HepG2 (cell line): Measurements from ENCODE around the gene PCSK1. TPM values are rescaled to one million over a fixed set of nuclear protein-coding genes. Genes with fewer than 3 reads are reported as not detected.
A peak's percentile ranks its signal among the peaks of the same experiment; 100 is the strongest.

ENCODE experiments used
- BHLHE40 ChIP-seq: IDR thresholded peaks from 2 replicates; pipeline ENCODE4 v1.6.1; 2011; ENCODE audit warnings: low read length, improper control_type of control experiment
- BRD4 ChIP-seq: sonication (generic); formaldehyde crosslinking; IDR thresholded peaks from 2 replicates; pipeline ENCODE4 v1.4.0; 2020; ENCODE audit warnings: missing genetic modification reagents
- GATAD1 ChIP-seq: IDR thresholded peaks from 2 replicates; pipeline ENCODE4 v1.6.1; 2016; ENCODE audit warnings: missing genetic modification reagents, missing compliant biosample characterization
- HOXA9 ChIP-seq: sonication (generic); formaldehyde crosslinking; IDR thresholded peaks from 2 replicates; pipeline ENCODE4 v1.8.1; 2022; ENCODE audit warnings: missing genetic modification reagents, mild to moderate bottlenecking, moderate library complexity, borderline replicate concordance
- KLF11 ChIP-seq: IDR thresholded peaks from 2 replicates; pipeline ENCODE4 v1.6.1; 2016; ENCODE audit warnings: missing compliant biosample characterization
- MED1 ChIP-seq: sonication (generic); formaldehyde crosslinking; IDR thresholded peaks from 2 replicates; pipeline ENCODE4 v1.4.0; 2020; ENCODE audit warnings: missing genetic modification reagents
- NFATC3 ChIP-seq: sonication (generic); formaldehyde crosslinking; IDR thresholded peaks from 2 replicates; pipeline ENCODE4 v1.5.1; 2020; ENCODE audit warnings: mild to moderate bottlenecking, missing genetic modification reagents
- ZNF12 ChIP-seq: sonication (generic); formaldehyde crosslinking; IDR thresholded peaks from 2 replicates; pipeline ENCODE4 v1.5.0; 2020; ENCODE audit warnings: missing genetic modification reagents
- ZNF17 ChIP-seq: sonication (generic); formaldehyde crosslinking; IDR thresholded peaks from 2 replicates; pipeline ENCODE4 v1.5.0; 2020; ENCODE audit warnings: mild to moderate bottlenecking, missing genetic modification reagents
- ZNF33B ChIP-seq: sonication (generic); formaldehyde crosslinking; IDR thresholded peaks from 2 replicates; pipeline ENCODE4 v1.5.1; 2020; ENCODE audit warnings: mild to moderate bottlenecking, missing genetic modification reagents
- ZNF484 ChIP-seq: sonication (generic); formaldehyde crosslinking; IDR thresholded peaks from 2 replicates; pipeline ENCODE4 v1.5.1; 2020; ENCODE audit warnings: mild to moderate bottlenecking, low read depth, missing genetic modification reagents, borderline replicate concordance
- ZNF550 ChIP-seq: sonication (generic); formaldehyde crosslinking; IDR thresholded peaks from 2 replicates; pipeline ENCODE4 v1.4.0; 2020; ENCODE audit warnings: mild to moderate bottlenecking, missing genetic modification reagents, borderline replicate concordance
- ZNF724P ChIP-seq: sonication (generic); formaldehyde crosslinking; IDR thresholded peaks from 2 replicates; pipeline ENCODE4 v1.8.0; 2022; ENCODE audit warnings: missing genetic modification reagents, borderline replicate concordance
- ZNF790 ChIP-seq: sonication (generic); formaldehyde crosslinking; IDR thresholded peaks from 2 replicates; pipeline ENCODE4 v1.8.0; 2022; ENCODE audit warnings: missing genetic modification reagents, mild to moderate bottlenecking, borderline replicate concordance
- ZNF878 ChIP-seq: sonication (generic); formaldehyde crosslinking; IDR thresholded peaks from 2 replicates; pipeline ENCODE4 v1.8.1; 2023; ENCODE audit warnings: mild to moderate bottlenecking, missing genetic modification reagents, moderate library complexity
- polyA plus RNA-seq, 8 experiments: library from polyadenylated mRNA; depleted of rRNA in 3 of 8; stranded (reverse) in 7 of 8; unstranded in 1 of 8; fragments of >200 nt; fragmentation: Illumina TruSeq in 4 of 8; extraction: Trizol in 4 of 8; gene quantifications; 2 replicates each; pipeline versions ENCODE4 v1.2.1 to v1.2.3, GENCODE V29; 2011 to 2016; ENCODE audit warnings: low read depth in 4 of 8, missing spikeins in 1 of 8, mixed read lengths in 1 of 8; ENCODE audit not compliant: insufficient read depth in 1 of 8
- total RNA-seq, 5 experiments: library from RNA; depleted of rRNA; stranded (reverse); fragments of >200 nt; fragmentation: Illumina TruSeq; extraction: Trizol; gene quantifications; 2 replicates each; pipeline ENCODE4 v1.2.3, GENCODE V29; 2016; ENCODE audit warnings: low read depth in 1 of 5
- TF ChIP-seq, protein P1 (sequence below), 2 experiments: sonication (generic) in 1 of 2; formaldehyde crosslinking in 1 of 2; IDR thresholded peaks; 2 replicates each; pipeline versions ENCODE4 v1.6.1 to v1.9.0; 2014 to 2022; ENCODE audit warnings: antibody characterized with exemption in 1 of 2, borderline replicate concordance in 1 of 2, inconsistent platforms in 1 of 2, low read depth in 1 of 2, missing genetic modification reagents in 1 of 2
- TF ChIP-seq, protein P2 (sequence below), 2 experiments: fragments of 450-650 bp in 1 of 2; sonication (generic) in 1 of 2; formaldehyde crosslinking; IDR thresholded peaks; 2 replicates each; pipeline versions ENCODE4 v1.5.0 to v1.8.0; 2020 to 2022; ENCODE audit warnings: mild to moderate bottlenecking in 1 of 2, missing genetic modification reagents in 1 of 2
- TF ChIP-seq, protein P3 (sequence below): IDR thresholded peaks from 2 replicates; pipeline ENCODE4 v1.6.1; 2012; ENCODE audit warnings: low read length, improper control_type of control experiment
- TF ChIP-seq, protein P4 (sequence below): sonication (generic); formaldehyde crosslinking; IDR thresholded peaks from 2 replicates; pipeline ENCODE4 v1.4.0; 2020; ENCODE audit warnings: mild to moderate bottlenecking, missing genetic modification reagents

Gene PCSK1
- total and polyA plus RNA-seq, 2 of the 13 experiments (the other 11 are each of a cell fraction or from before 2014, with no cell fraction given): not detected

DNA sequence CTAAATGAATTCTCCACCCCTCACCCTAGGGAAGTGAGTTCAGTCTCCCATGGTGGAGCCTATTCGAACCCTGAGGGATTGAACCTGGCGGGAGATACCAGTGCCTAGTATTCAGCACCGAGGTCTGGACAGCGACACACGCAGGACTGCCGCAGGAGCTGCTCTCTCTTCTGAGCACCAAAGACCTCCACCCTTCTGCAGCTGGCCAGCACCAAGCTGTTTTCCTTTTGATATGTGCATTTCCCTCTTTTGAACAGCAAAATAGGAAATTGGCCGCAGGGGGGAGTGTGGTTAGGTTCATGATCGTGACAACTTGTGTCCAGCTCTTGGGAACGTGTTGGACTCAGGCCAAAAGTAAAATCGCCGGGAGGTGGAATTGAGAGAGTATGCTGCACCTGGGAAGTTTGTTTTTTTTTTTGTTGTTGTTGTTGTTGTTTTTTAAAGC, 1.2 kb upstream of the PCSK1 start (continued):
- TF ChIP-seq, protein P1, sequence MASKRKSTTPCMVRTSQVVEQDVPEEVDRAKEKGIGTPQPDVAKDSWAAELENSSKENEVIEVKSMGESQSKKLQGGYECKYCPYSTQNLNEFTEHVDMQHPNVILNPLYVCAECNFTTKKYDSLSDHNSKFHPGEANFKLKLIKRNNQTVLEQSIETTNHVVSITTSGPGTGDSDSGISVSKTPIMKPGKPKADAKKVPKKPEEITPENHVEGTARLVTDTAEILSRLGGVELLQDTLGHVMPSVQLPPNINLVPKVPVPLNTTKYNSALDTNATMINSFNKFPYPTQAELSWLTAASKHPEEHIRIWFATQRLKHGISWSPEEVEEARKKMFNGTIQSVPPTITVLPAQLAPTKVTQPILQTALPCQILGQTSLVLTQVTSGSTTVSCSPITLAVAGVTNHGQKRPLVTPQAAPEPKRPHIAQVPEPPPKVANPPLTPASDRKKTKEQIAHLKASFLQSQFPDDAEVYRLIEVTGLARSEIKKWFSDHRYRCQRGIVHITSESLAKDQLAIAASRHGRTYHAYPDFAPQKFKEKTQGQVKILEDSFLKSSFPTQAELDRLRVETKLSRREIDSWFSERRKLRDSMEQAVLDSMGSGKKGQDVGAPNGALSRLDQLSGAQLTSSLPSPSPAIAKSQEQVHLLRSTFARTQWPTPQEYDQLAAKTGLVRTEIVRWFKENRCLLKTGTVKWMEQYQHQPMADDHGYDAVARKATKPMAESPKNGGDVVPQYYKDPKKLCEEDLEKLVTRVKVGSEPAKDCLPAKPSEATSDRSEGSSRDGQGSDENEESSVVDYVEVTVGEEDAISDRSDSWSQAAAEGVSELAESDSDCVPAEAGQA (IDR thresholded peaks at IDR 0.05; ENCODE audit: low read depth): no peak
- TF ChIP-seq, protein P1 (CRISPR knock-in tag; IDR thresholded peaks at IDR 0.05; ENCODE audit: borderline replicate concordance): no peak
- TF ChIP-seq ZNF878 (CRISPR knock-in tag): no peak
- no peak for TF ChIP-seq BRD4 (CRISPR knock-in tag)
- TF ChIP-seq BHLHE40: no peak
- TF ChIP-seq MED1: peak; percentile 42; the same call in 1 of the 2 replicates
- no peak for TF ChIP-seq ZNF484 (CRISPR knock-in tag)
- TF ChIP-seq NFATC3 (CRISPR knock-in tag): no peak
- 0 out of 2 replicates have a peak, but pooled peaks have one; percentile 57 for TF ChIP-seq KLF11 (CRISPR knock-in tag)
- no peak for TF ChIP-seq HOXA9 (CRISPR knock-in tag)
- TF ChIP-seq, protein P2, sequence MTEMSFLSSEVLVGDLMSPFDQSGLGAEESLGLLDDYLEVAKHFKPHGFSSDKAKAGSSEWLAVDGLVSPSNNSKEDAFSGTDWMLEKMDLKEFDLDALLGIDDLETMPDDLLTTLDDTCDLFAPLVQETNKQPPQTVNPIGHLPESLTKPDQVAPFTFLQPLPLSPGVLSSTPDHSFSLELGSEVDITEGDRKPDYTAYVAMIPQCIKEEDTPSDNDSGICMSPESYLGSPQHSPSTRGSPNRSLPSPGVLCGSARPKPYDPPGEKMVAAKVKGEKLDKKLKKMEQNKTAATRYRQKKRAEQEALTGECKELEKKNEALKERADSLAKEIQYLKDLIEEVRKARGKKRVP (CRISPR knock-in tag; IDR thresholded peaks at IDR 0.05): no peak
- TF ChIP-seq ZNF17: no peak
- TF ChIP-seq, protein P3, sequence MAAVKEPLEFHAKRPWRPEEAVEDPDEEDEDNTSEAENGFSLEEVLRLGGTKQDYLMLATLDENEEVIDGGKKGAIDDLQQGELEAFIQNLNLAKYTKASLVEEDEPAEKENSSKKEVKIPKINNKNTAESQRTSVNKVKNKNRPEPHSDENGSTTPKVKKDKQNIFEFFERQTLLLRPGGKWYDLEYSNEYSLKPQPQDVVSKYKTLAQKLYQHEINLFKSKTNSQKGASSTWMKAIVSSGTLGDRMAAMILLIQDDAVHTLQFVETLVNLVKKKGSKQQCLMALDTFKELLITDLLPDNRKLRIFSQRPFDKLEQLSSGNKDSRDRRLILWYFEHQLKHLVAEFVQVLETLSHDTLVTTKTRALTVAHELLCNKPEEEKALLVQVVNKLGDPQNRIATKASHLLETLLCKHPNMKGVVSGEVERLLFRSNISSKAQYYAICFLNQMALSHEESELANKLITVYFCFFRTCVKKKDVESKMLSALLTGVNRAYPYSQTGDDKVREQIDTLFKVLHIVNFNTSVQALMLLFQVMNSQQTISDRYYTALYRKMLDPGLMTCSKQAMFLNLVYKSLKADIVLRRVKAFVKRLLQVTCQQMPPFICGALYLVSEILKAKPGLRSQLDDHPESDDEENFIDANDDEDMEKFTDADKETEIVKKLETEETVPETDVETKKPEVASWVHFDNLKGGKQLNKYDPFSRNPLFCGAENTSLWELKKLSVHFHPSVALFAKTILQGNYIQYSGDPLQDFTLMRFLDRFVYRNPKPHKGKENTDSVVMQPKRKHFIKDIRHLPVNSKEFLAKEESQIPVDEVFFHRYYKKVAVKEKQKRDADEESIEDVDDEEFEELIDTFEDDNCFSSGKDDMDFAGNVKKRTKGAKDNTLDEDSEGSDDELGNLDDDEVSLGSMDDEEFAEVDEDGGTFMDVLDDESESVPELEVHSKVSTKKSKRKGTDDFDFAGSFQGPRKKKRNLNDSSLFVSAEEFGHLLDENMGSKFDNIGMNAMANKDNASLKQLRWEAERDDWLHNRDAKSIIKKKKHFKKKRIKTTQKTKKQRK: no peak
- TF ChIP-seq ZNF33B: no peak
- no peak for TF ChIP-seq ZNF790 (CRISPR knock-in tag)
- TF ChIP-seq ZNF724P (CRISPR knock-in tag): no peak
- TF ChIP-seq ZNF12 (CRISPR knock-in tag): 0 out of 2 replicates have a peak, but pooled peaks have one; percentile 55
- 0 out of 2 replicates have a peak, but pooled peaks have one; percentile 40 for TF ChIP-seq GATAD1 (CRISPR knock-in tag)
- no peak for TF ChIP-seq ZNF550 (CRISPR knock-in tag)
- TF ChIP-seq, protein P4, sequence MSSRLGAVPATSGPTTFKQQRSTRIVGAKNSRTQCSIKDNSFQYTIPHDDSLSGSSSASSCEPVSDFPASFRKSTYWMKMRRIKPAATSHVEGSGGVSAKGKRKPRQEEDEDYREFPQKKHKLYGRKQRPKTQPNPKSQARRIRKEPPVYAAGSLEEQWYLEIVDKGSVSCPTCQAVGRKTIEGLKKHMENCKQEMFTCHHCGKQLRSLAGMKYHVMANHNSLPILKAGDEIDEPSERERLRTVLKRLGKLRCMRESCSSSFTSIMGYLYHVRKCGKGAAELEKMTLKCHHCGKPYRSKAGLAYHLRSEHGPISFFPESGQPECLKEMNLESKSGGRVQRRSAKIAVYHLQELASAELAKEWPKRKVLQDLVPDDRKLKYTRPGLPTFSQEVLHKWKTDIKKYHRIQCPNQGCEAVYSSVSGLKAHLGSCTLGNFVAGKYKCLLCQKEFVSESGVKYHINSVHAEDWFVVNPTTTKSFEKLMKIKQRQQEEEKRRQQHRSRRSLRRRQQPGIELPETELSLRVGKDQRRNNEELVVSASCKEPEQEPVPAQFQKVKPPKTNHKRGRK (CRISPR knock-in tag): no peak
